HFFc6 (cell line): ENCODE data around the gene BBS5. TPM values are rescaled to one million over a fixed set of nuclear protein-coding genes. Genes with fewer than 3 reads are reported as not detected.
"Not testable (repeated sequence)": the region's sequence is repeated elsewhere in the genome, so short reads cannot be mapped to it uniquely, and the experiment has no call there.

ENCODE experiments used
- DNase-seq: peaks from one replicate; pipeline ENCODE4 v3.0.0-alpha.2; 2018
- H3K27ac Mint-ChIP-seq: 2 replicates; pipeline ENCODE4 v1.8.0; 2020; ENCODE audit warnings: mild to moderate bottlenecking, mixed read lengths
- H3K27me3 Mint-ChIP-seq: 2 replicates; pipeline ENCODE4 v1.8.0; 2021; ENCODE audit warnings: mild to moderate bottlenecking, moderate library complexity, mixed read lengths; ENCODE audit not compliant: insufficient read depth
- H3K36me3 Mint-ChIP-seq: 2 replicates; pipeline ENCODE4 v1.8.0; 2021; ENCODE audit warnings: low read depth, mixed read lengths
- H3K4me1 Mint-ChIP-seq: 2 replicates; pipeline ENCODE4 v1.8.0; 2020; ENCODE audit warnings: low read depth, mixed read lengths
- H3K4me3 Mint-ChIP-seq: 2 replicates; pipeline ENCODE4 v1.8.0; 2020; ENCODE audit warnings: mild to moderate bottlenecking, moderate library complexity, mixed read lengths
- H3K9me3 Mint-ChIP-seq: 2 replicates; pipeline ENCODE4 v1.8.0; 2020; ENCODE audit warnings: mild to moderate bottlenecking, mixed read lengths
- CTCF ChIP-seq: fragments of 200-600 bp; sonication (generic); IDR thresholded peaks from 2 replicates; pipeline ENCODE4 v1.5.0; 2021; ENCODE audit warnings: antibody characterized with exemption, mild to moderate bottlenecking
- total RNA-seq, 6 experiments: library from RNA; stranded (reverse); fragmentation: NEBNext Ultra II Directional; extraction: Animal tissue kit (Norgen Biotek cat#: 25700); gene quantifications; 2 replicates in 1 of 6; 3 replicates in 5 of 6; pipeline ENCODE4 v1.2.3, GENCODE V29; 2021

BBS5 gene
- total RNA-seq, 6 experiments from 2014 or later, result 4.8 to 7.0 (median 6.0) TPM

- no peak for DNase-seq
- H3K4me1 Mint-ChIP-seq, result peaks cover 9% of the 10 kb centered on the region
- H3K27me3 Mint-ChIP-seq, result no peaks in the 10 kb centered on the region
- no peak for TF ChIP-seq CTCF
- H3K9me3 Mint-ChIP-seq, result no peaks in the 10 kb centered on the region
- no peak overlapping the region for H3K27ac Mint-ChIP-seq
- no peak overlapping the region for H3K4me3 Mint-ChIP-seq
- H3K36me3 Mint-ChIP-seq, result no peaks in the 10 kb centered on the region
Observed at GRCh38 chr2:169525434-169525833, 46.1 kb downstream of the BBS5 start.

- Mint-ChIP-seq H3K27ac (no peak overlapping the region), H3K27me3 (no peaks in the 10 kb centered on the region), H3K36me3 (no peaks in the 10 kb centered on the region), H3K4me1 (peaks cover 9% of the 10 kb centered on the region), H3K9me3 (no peaks in the 10 kb centered on the region), H3K4me3 (no peak overlapping the region)
- no peak for DNase-seq
- TF ChIP-seq CTCF, result no peak
Observed at GRCh38 chr2:169526451-169526850, 47.2 kb downstream of the BBS5 start.

GRCh38 chr2:169528271-169528701, 49.0 kb downstream of the BBS5 start:
- DNase-seq, result peak; percentile 43
- H3K27ac Mint-ChIP-seq, result no peak overlapping the region
- peaks cover 9% of the 10 kb centered on the region for H3K4me1 Mint-ChIP-seq
- peak; percentile 98 for TF ChIP-seq CTCF
- H3K9me3 Mint-ChIP-seq, result no peaks in the 10 kb centered on the region
- H3K27me3 Mint-ChIP-seq, result no peaks in the 10 kb centered on the region
- no peaks in the 10 kb centered on the region for H3K36me3 Mint-ChIP-seq
- H3K4me3 Mint-ChIP-seq, result no peak overlapping the region

GRCh38 chr2:169539460-169539859, 60.2 kb downstream of the BBS5 start:
- H3K9me3 Mint-ChIP-seq, DNase-seq, H3K4me3 Mint-ChIP-seq, H3K27me3 Mint-ChIP-seq, H3K4me1 Mint-ChIP-seq, H3K36me3 Mint-ChIP-seq, H3K27ac Mint-ChIP-seq: not testable (repeated sequence)

- Mint-ChIP-seq H3K4me1 (no peaks in the 10 kb centered on the region), H3K27me3 (peaks cover 1% of the 10 kb centered on the region; the same call in 1 of the 2 replicates), H3K9me3 (no peaks in the 10 kb centered on the region), H3K4me3 (no peak overlapping the region), H3K36me3 (peaks cover 4% of the 10 kb centered on the region; the same call in 1 of the 2 replicates), H3K27ac (no peak overlapping the region)
- TF ChIP-seq CTCF, result no peak
- DNase-seq, result no peak
Observed at GRCh38 chr2:169540146-169540545, 60.9 kb downstream of the BBS5 start.

- TF ChIP-seq CTCF, result no peak
- Mint-ChIP-seq H3K4me3 (no peak overlapping the region), H3K27ac (no peak overlapping the region), H3K27me3 (peaks cover 1% of the 10 kb centered on the region; the same call in 1 of the 2 replicates), H3K9me3 (no peaks in the 10 kb centered on the region), H3K36me3 (peaks cover 4% of the 10 kb centered on the region; the same call in 1 of the 2 replicates), H3K4me1 (no peaks in the 10 kb centered on the region)
- DNase-seq, result no peak
Observed at GRCh38 chr2:169542433-169542832, 63.1 kb downstream of the BBS5 start.
